GM18951 (cell line): Measurements from ENCODE around the gene CNTNAP2.

Source experiments
- POLR2A ChIP-seq: IDR thresholded peaks from 4 replicates; pipeline ENCODE4 v1.6.1; 2011; ENCODE audit warnings: mild to moderate bottlenecking; ENCODE audit not compliant: insufficient read length, insufficient read depth; ENCODE audit errors: extremely low read depth
- in situ Hi-C: fragments of 300-500 bp; cut with MboI; formaldehyde crosslinking; loops from one replicate; pipeline ENCODE4 v1.12.0; 2022; ENCODE audit warnings: low sequenced_read_pairs, mixed read lengths, inconsistent platforms; ENCODE audit not compliant: unreplicated experiment

The CNTNAP2 gene

DNA sequence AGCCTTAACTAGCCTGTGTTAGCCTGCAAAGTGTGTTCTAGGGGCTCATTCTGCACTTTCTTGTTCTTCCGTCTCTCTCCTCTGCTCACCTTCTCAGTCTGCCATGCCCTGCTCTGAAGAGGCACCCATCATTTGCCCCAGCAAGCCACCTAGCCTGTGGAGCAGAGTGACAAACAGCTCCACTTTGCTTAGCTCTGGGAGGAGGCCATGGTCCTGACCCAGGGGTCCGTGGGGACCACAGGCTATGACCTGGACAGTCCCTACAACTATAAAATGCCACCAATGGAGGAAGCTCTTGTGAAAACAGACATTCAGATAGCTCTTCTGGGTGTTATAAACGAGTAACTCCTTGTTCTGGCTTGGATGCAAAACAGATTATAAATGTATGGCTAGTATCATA, 1029.6 kb downstream of the CNTNAP2 start:
- in situ Hi-C loops = no loop called here
- TF ChIP-seq POLR2A = no peak

DNA sequence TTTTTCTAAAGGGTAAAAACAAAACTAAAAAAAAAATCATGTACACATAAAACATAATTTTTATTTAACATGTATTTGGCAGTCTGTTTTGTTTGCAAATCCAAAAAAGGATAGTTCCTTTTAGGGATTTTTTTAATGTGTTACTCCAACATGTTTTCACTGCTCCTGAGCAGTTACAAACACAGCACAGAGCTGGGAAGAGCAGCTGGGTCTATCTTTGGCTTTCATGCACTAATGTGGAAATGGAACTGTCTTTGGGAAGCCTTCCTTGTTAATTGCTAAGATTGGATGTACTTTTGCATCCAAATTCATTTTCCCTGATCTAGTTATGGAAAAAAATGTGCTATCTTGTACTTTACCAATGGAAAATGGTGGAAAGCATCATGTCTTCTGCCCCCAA, 1035.1 kb downstream of the CNTNAP2 start:
- in situ Hi-C loops = no loop called here
- no peak for TF ChIP-seq POLR2A

GRCh38 chr7:147153571-147153970, 1037.0 kb downstream of the CNTNAP2 start:
- TF ChIP-seq POLR2A = no peak
- in situ Hi-C loops = no loop called here

- in situ Hi-C loops = no loop called here
- no peak for TF ChIP-seq POLR2A
Observed at GRCh38 chr7:147161405-147161804, 1044.8 kb downstream of the CNTNAP2 start.

GRCh38 chr7:147170341-147171012, 1053.9 kb downstream of the CNTNAP2 start:
- no peak for TF ChIP-seq POLR2A
- in situ Hi-C loops = no loop called here

DNA sequence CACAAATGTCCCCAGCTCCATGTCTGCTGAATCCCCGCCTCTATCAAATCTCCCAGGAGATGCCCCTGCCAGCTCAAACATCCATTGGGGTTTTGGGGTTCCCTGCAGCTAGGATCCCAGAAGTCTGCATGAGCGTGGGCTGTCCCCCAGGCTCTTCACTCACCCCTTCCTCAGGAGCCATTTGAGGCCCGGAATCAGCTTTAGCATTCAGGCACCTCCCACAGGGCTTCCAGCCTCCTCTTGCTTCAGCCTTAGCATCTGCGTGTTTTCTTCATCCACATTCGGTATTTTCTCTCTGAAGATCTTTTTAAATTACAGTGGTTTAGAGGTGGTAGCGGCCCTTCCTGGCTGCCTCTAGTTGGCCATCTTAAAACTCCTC, 1054.4 kb downstream of the CNTNAP2 start:
- in situ Hi-C loops = no loop called here
- TF ChIP-seq POLR2A = no peak

GRCh38 chr7:147173883-147174282, 1057.3 kb downstream of the CNTNAP2 start:
- in situ Hi-C loops = no loop called here
- no peak for TF ChIP-seq POLR2A

DNA sequence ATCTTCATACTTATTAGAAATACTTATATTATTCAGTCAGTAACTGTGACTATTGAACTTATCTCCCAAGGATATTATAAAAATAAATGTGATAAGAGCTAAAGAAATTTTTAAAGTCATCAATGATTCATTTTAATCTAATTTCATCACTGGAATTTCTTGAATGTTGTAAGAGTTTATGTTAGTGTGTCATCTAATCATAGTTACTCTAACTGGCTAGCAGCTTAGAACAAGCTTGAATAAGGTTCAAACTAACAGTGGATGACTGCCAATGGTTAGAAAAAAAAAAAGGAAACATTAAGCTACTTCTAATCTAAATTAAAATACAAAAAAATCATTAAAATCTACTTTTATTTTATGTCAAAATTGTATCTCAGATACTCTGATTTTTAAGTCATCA, 1066.3 kb downstream of the CNTNAP2 start:
- TF ChIP-seq POLR2A = no peak
- in situ Hi-C loops = no loop called here

GRCh38 chr7:147183276-147183675, 1066.7 kb downstream of the CNTNAP2 start:
- TF ChIP-seq POLR2A = no peak
- in situ Hi-C loops = no loop called here

DNA sequence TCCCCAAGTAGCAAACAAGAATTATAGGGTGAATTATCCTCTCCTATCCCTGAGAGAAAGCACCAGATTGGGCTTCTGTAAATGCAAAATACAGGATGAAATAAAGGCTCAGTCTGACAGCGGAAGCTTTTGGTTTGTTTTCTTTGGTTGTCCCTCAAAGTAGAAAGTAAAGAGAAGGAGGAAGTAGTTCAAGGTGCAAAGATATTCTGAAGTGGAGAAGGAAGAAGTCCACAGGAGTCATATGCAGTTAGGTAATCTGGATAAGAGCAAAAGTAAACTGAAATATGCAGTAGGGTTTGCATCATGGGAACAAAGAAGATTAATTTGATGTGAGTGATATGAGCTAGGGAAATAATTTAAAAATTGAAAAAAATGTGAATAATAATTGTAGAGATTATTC, 1071.9 kb downstream of the CNTNAP2 start:
- in situ Hi-C loops = no loop called here
- no peak for TF ChIP-seq POLR2A

- in situ Hi-C loops = no loop called here
- no peak for TF ChIP-seq POLR2A
Observed at GRCh38 chr7:147193476-147193875, 1076.9 kb downstream of the CNTNAP2 start.

DNA sequence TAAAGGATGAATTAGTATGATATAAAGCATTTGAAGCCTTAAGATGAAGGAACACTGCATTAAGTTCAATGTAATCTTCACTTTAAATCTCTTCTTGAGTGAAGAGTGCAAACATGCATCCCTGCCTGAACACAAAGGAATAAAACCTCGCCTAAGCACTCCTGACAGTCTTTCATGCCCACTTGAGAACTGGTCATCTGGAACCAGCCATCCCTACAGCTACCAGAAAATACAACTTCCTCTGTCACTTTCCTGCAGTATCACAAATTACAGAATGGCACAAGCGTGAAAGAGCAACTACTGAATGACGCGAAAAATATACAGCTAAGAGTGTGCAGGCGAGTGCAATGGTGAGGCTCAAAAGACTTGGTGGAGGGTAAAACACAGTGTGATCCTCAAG, 1079.9 kb downstream of the CNTNAP2 start:
- TF ChIP-seq POLR2A = no peak
- in situ Hi-C loops = no loop called here

DNA sequence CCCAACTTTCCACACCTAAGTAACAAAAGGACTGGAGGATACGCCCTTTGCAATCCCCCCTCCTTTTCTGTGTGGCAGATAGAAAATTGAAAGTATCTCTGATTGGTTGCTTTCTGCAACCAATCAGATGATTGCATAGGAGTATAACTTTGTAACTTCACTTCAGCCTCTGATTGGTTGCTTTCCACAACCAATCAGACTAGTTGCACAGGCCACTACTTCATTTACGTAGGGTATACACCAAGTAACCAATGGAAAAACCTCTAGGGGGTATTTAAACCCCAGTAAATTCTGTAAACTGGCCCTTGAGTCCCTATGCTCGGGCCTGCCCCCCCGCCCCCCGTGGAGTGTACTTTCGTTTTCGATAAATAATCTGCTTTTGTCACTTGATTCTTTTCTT, 1080.4 kb downstream of the CNTNAP2 start:
- in situ Hi-C loops = no loop called here
- no peak for TF ChIP-seq POLR2A

- in situ Hi-C loops = no loop called here
- TF ChIP-seq POLR2A = no peak
Observed at GRCh38 chr7:147199868-147200267, 1083.3 kb downstream of the CNTNAP2 start.

- in situ Hi-C loops = no loop called here
- no peak for TF ChIP-seq POLR2A
Observed at GRCh38 chr7:147207988-147208387, 1091.4 kb downstream of the CNTNAP2 start.

DNA sequence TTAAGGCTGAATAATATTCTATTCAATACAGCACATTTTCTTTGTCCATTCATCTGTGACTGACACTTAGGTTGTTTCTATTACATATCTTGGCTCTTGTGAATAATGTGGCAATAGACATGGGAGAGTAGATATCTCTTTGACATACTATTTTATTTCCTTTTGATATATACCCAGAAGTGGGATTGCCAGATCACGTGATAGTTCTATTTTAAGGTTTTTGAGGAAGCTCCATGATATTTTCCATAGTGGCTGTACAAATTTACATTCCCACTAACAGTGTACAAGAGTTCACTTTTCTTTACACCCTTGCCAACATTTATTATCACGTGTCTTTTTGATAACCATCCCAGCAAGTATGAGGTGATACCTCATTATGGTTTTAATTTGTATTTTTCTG, 1114.7 kb downstream of the CNTNAP2 start:
- TF ChIP-seq POLR2A = no peak
- in situ Hi-C loops = no loop called here
